OCI-LY1 (cell line): ENCODE results near the gene DLL4.

Experiments
- H2AFZ ChIP-seq: fragments of 200-600 bp; sonication (generic), shearing (Covaris generic); 2 replicates; pipeline ENCODE4 v1.6.0; 2014; ENCODE audit warnings: antibody characterized with exemption, mild to moderate bottlenecking, low read length
- H3F3A ChIP-seq: fragments of 200-600 bp; sonication (generic), shearing (Covaris generic); 2 replicates; pipeline ENCODE4 v1.6.0; 2014; ENCODE audit warnings: mild to moderate bottlenecking, antibody characterized with exemption, low read length, moderate library complexity; ENCODE audit not compliant: insufficient read depth
- H3K27ac ChIP-seq: fragments of 200-600 bp; sonication (generic); 2 replicates; pipeline ENCODE4 v1.5.1; 2014; ENCODE audit warnings: low read length, mixed run types, mild to moderate bottlenecking, low read depth; ENCODE audit not compliant: poor library complexity, severe bottlenecking
- H3K27me3 ChIP-seq: fragments of 200-600 bp; sonication (generic); 2 replicates; pipeline ENCODE4 v1.6.0; 2014; ENCODE audit warnings: antibody characterized with exemption, mild to moderate bottlenecking, low read length, moderate library complexity; ENCODE audit not compliant: insufficient read depth
- H3K36me3 ChIP-seq: fragments of 200-600 bp; sonication (generic); 2 replicates; pipeline ENCODE4 v1.6.1; 2014; ENCODE audit warnings: mild to moderate bottlenecking, antibody characterized with exemption, low read length, moderate library complexity, mixed read lengths; ENCODE audit not compliant: insufficient read depth
- H3K4me1 ChIP-seq: fragments of 200-600 bp; sonication (generic); 2 replicates; pipeline ENCODE4 v1.5.1; 2014; ENCODE audit warnings: mild to moderate bottlenecking, low read length, moderate library complexity; ENCODE audit not compliant: insufficient read depth, severe bottlenecking
- H3K4me2 ChIP-seq: fragments of 200-600 bp; sonication (generic), shearing (Covaris generic); 2 replicates; pipeline ENCODE4 v1.6.1; 2014; ENCODE audit warnings: low read length
- H3K4me3 ChIP-seq: fragments of 200-600 bp; sonication (generic); 2 replicates; pipeline ENCODE4 v1.5.1; 2014; ENCODE audit warnings: low read length, low read depth, mild to moderate bottlenecking, mixed read lengths; ENCODE audit not compliant: poor library complexity, severe bottlenecking
- H3K79me2 ChIP-seq: fragments of 200-600 bp; shearing (Covaris generic); 2 replicates; pipeline ENCODE4 v1.6.1; 2016; ENCODE audit warnings: mixed run types, low read length, mixed read lengths; ENCODE audit not compliant: insufficient read depth
- H3K9ac ChIP-seq: fragments of 200-600 bp; sonication (generic), shearing (Covaris generic); 2 replicates; pipeline ENCODE4 v1.6.1; 2014; ENCODE audit warnings: mild to moderate bottlenecking, low read length, mixed read lengths
- H3K9me2 ChIP-seq: fragments of 200-600 bp; sonication (generic), shearing (Covaris generic); 2 replicates; pipeline ENCODE4 v1.6.1; 2014; ENCODE audit warnings: low read depth, mild to moderate bottlenecking, low read length, mixed read lengths
- H3K9me3 ChIP-seq: fragments of 200-600 bp; shearing (Covaris generic); 2 replicates; pipeline ENCODE4 v1.6.1; 2014; ENCODE audit warnings: low read length, mixed read lengths
- H4K20me1 ChIP-seq: fragments of 200-600 bp; sonication (generic), shearing (Covaris generic); 2 replicates; pipeline ENCODE4 v1.6.0; 2016; ENCODE audit warnings: mild to moderate bottlenecking, low read length; ENCODE audit not compliant: insufficient read depth
- EZH2 ChIP-seq: fragments of 200-600 bp; sonication (generic), shearing (Covaris generic); IDR thresholded peaks from 2 replicates; pipeline ENCODE4 v1.8.0; 2017; ENCODE audit warnings: borderline replicate concordance, mixed run types, mild to moderate bottlenecking, antibody characterized with exemption, low read length, moderate library complexity, mixed read lengths
- TF ChIP-seq, protein P1 (sequence below): fragments of 200-600 bp; sonication (generic), shearing (Covaris generic); IDR thresholded peaks from 2 replicates; pipeline ENCODE4 v1.5.1; 2017; ENCODE audit warnings: mild to moderate bottlenecking, antibody characterized with exemption, low read length, moderate library complexity, mixed read lengths

The DLL4 gene

DNA sequence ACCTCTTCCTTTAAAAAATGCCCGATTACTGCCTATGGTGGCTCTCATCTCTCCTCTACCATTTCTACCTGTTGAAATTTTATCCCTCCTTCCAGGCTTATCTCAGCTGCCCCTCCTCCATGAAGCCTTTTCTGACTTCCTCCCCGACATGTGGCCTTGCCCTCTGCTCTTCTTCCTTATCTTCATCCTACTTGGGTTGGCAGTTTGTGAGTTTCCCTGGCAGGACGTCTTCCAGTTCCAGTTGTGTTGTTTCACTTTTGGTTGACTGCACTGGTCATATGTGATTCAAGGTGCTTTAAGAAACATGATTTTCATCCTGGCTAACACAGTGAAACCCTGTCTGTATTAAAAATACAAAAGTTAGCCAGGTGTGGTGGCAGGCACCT, 4.4 kb downstream of the DLL4 start:
- Histone ChIP-seq H3K36me3 (no peaks in the 10 kb centered on the region), H3F3A (no peaks in the 10 kb centered on the region), H3K79me2 (no peaks in the 10 kb centered on the region), H3K4me3 (no peak overlapping the region), H3K27me3 (0 out of 2 replicates have a peak, but pooled peaks cover 4% of the 10 kb centered on the region), H3K9ac (no peak overlapping the region), H3K9me2 (no peaks in the 10 kb centered on the region), H3K27ac (no peak overlapping the region), H2AFZ (no peak overlapping the region), H3K4me1 (peaks cover 30% of the 10 kb centered on the region), H3K4me2 (no peak overlapping the region), H3K9me3 (no peaks in the 10 kb centered on the region), H4K20me1 (no peaks in the 10 kb centered on the region)
- TF ChIP-seq, protein P1, sequence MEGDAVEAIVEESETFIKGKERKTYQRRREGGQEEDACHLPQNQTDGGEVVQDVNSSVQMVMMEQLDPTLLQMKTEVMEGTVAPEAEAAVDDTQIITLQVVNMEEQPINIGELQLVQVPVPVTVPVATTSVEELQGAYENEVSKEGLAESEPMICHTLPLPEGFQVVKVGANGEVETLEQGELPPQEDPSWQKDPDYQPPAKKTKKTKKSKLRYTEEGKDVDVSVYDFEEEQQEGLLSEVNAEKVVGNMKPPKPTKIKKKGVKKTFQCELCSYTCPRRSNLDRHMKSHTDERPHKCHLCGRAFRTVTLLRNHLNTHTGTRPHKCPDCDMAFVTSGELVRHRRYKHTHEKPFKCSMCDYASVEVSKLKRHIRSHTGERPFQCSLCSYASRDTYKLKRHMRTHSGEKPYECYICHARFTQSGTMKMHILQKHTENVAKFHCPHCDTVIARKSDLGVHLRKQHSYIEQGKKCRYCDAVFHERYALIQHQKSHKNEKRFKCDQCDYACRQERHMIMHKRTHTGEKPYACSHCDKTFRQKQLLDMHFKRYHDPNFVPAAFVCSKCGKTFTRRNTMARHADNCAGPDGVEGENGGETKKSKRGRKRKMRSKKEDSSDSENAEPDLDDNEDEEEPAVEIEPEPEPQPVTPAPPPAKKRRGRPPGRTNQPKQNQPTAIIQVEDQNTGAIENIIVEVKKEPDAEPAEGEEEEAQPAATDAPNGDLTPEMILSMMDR = no peak
- TF ChIP-seq EZH2 = no peak

DNA sequence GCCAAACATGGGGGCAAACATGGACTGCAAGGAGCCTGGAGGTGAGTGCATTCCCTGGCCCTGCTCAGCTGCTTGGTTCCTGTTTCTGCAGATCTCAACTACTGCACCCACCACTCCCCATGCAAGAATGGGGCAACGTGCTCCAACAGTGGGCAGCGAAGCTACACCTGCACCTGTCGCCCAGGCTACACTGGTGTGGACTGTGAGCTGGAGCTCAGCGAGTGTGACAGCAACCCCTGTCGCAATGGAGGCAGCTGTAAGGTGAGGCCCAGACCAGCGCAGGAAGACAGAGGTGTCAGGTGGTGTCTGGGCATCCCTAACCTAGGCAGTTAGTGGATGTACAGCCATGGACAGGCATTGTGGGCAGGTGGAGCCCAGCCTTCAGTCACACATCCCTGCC, 5.3 kb downstream of the DLL4 start:
- H3K9me3 ChIP-seq = no peaks in the 10 kb centered on the region
- H3K79me2 ChIP-seq = no peaks in the 10 kb centered on the region
- no peak overlapping the region for H3K9ac ChIP-seq
- H3K4me1 ChIP-seq = peaks cover 21% of the 10 kb centered on the region
- H2AFZ ChIP-seq = no peak overlapping the region
- no peaks in the 10 kb centered on the region for H3F3A ChIP-seq
- H3K4me2 ChIP-seq = no peak overlapping the region
- TF ChIP-seq EZH2 = no peak
- TF ChIP-seq, protein P1 = no peak
- no peaks in the 10 kb centered on the region for H3K9me2 ChIP-seq
- H3K27me3 ChIP-seq = 0 out of 2 replicates have a peak, but pooled peaks cover 4% of the 10 kb centered on the region
- no peaks in the 10 kb centered on the region for H3K36me3 ChIP-seq
- H4K20me1 ChIP-seq = no peaks in the 10 kb centered on the region
- H3K4me3 ChIP-seq = no peak overlapping the region
- H3K27ac ChIP-seq = no peak overlapping the region

DNA sequence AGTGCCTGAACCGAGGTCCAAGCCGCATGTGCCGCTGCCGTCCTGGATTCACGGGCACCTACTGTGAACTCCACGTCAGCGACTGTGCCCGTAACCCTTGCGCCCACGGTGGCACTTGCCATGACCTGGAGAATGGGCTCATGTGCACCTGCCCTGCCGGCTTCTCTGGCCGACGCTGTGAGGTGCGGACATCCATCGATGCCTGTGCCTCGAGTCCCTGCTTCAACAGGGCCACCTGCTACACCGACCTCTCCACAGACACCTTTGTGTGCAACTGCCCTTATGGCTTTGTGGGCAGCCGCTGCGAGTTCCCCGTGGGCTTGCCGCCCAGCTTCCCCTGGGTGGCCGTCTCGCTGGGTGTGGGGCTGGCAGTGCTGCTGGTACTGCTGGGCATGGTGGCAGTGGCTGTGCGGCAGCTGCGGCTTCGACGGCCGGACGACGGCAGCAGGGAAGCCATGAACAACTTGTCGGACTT, 7.1 kb downstream of the DLL4 start:
- Histone ChIP-seq H3F3A (no peaks in the 10 kb centered on the region), H3K36me3 (no peaks in the 10 kb centered on the region), H3K4me2 (no peak overlapping the region), H3K9ac (no peak overlapping the region), H3K9me2 (no peaks in the 10 kb centered on the region), H2AFZ (no peak overlapping the region), H3K4me1 (peaks cover 7% of the 10 kb centered on the region), H3K27ac (no peak overlapping the region), H3K27me3 (0 out of 2 replicates have a peak, but pooled peaks cover 8% of the 10 kb centered on the region), H3K79me2 (no peaks in the 10 kb centered on the region), H3K4me3 (no peak overlapping the region), H3K9me3 (no peaks in the 10 kb centered on the region), H4K20me1 (no peaks in the 10 kb centered on the region)
- TF ChIP-seq EZH2 = no peak
- TF ChIP-seq, protein P1 = no peak
